ENCODE data around the gene BDP1.
A peak's percentile ranks its signal among the peaks of the same experiment; 100 is the strongest.
"Not testable (repeated sequence)": the region's sequence is repeated elsewhere in the genome, so short reads cannot be mapped to it uniquely, and the experiment has no call there.

The BDP1 gene, protein sequence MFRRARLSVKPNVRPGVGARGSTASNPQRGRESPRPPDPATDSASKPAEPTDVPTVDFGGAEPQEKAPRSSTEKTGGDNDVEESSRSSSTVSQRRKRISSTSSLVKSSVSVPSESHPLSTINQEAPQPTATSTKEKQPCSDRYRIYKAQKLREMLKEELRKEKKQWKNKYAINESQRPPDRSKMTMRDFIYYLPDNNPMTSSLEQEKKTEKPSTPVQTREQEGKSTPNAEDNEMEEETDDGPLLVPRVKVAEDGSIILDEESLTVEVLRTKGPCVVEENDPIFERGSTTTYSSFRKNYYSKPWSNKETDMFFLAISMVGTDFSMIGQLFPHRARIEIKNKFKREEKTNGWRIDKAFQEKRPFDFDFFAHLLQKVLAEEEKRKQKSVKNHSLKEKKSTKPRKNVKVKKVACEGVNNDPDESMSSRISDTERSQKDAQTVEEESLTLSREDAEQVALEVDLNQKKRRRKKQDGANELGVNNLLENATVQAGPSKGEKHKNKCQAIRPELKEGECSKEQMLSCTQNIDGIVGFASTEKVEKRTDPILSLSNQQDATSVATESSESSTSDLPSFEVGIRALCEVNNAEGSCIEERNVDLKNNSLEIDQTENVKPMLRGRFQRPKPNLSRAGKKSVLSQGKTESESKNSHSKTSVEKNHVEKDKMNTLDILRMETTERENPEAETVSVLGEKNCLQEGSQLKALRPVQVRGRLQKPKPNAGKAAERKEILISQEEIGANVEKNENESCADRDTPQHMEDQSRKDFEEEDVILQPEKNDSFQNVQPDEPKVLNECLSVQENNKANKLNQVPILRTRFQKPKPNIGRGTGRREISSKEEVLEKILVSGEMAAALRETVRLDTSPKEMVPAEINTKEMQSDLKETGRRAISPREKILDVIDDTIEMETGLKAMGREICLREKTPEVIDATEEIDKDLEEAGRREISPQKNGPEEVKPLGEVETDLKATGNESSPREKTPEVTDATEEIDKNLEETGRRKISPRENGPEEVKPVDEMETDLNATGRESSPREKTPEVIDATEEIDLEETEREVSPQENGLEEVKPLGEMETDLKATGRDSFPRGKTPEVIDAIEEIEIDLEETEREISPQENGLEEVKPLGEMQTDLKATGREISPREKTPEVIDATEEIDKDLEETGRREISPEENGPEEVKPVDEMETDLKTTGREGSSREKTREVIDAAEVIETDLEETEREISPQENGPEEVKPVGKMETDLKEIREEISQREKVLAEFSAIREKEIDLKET (N-terminal part only)

DNA sequence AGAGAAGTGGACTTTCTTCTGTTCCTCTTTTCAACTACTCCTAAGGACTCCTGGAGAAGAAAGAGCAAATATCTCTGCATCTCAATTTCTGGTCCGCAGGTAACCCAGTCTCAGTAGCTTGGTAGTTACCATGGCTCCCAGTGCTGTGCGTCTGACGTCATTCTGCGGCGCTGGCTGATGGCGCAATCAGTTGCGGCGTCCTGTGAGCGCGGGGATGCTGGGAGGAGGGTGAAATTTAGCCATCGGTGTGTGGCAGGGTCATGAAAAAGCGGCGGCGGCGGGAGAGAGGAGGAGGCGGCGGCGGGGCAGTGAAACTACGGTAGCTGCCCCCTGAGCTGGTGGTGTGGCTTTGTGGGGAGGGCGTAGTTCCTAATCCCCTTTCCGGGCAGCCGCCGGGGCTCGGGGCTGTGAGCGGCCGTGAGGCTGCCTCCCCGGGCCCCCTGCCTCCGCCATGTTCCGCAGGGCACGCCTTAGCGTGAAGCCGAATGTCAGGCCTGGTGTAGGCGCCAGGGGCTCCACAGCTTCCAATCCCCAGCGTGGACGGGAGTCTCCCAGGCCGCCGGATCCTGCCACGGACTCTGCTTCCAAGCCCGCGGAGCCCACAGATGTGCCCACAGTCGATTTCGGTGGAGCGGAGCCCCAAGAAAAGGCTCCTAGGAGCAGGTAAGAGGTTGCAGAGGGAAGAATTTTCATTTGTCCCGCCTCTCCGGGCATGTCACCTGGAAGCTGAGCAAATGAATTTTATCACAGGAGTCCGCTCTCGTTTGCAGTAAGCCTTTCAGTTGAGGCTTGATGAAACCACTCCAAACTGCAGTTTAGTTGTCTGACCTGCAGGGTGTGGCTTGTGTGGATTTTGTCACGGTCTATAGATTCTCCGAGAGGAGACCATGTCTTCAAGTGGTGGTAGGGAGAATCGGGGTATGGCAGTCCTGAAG lies at the start of gene BDP1:
Gene BDP1, plus strand, starts transcription at position 225 of the 935 bp plus-strand sequence. Its CDS starts 227 bp downstream, at position 452.
- H3K27ac Mint-ChIP-seq, result peak within 1 kb of the TSS; percentile 98
- DNase-seq, result peak; percentile 93

DNA sequence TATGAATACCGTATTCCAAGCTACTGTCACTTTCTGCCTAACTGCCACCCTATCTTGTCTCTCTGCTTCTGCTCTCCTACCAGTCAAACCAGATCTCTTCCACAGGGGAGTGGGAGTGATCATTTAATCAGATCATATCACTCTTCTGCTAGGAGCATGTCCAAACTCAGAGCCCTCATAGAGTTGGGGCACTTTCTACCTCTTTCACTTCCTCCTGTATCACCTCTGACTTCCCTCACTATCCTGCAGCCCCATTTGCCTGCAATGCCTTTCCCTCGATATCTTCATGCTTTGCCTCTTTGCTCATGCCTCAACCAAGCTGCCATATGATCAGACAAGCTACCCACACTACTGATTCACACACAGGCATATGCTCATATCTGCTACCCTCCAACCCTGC lies 45.4 kb upstream of the BDP1 start:
- H3K4me1 Mint-ChIP-seq, H3K36me3 Mint-ChIP-seq, H3K4me3 Mint-ChIP-seq, H3K9me3 Mint-ChIP-seq, DNase-seq, H3K27ac Mint-ChIP-seq: not testable (repeated sequence)
- peak in 1 of 2 donors; percentile 31 for ATAC-seq (replicated peaks)
- peaks cover 20 to 25% of the 10 kb centered on the region in 2 donors for H3K27me3 Mint-ChIP-seq

More for the DNA sequence above, at the start of gene BDP1:
- H3K4me1 Mint-ChIP-seq, result peaks cover 11 to 25% of the 10 kb centered on the region in 2 donors
- ATAC-seq (replicated peaks), result peak; percentile 94 to 97
- no peaks in the 10 kb centered on the region for H3K9me3 Mint-ChIP-seq
- H3K27me3 Mint-ChIP-seq, result peaks cover 8 to 9% of the 10 kb centered on the region in 2 donors
- H3K4me3 Mint-ChIP-seq, result peak within 1 kb of the TSS; percentile 91 to 94
- H3K36me3 Mint-ChIP-seq, result peaks cover 10 to 19% of the 10 kb centered on the region in 2 donors

DNA sequence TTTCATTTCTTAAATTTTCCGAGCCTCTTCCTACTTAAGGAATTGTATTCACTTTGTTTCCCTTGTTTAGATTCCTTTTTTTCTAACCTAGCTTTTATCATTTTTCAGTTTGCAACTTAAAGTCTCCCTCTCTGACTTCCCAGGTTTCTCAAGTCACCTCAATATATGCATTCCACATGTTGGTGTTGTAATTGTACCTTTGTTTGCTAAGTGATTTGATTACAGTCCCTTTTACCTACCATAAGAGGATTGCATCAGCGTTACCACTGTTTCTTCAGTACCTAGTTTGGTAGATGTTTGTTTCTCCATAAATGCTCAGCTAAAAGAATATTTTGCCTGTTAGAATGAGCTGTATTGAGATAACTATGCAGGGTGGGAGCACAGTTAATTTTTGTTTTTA lies 39.8 kb upstream of the BDP1 start:
- H3K4me1 Mint-ChIP-seq; H3K36me3 Mint-ChIP-seq; DNase-seq; ATAC-seq (replicated peaks); H3K4me3 Mint-ChIP-seq; H3K9me3 Mint-ChIP-seq; H3K27ac Mint-ChIP-seq: not testable (repeated sequence)
- H3K27me3 Mint-ChIP-seq, result peaks cover 32 to 37% of the 10 kb centered on the region in 2 donors

DNA sequence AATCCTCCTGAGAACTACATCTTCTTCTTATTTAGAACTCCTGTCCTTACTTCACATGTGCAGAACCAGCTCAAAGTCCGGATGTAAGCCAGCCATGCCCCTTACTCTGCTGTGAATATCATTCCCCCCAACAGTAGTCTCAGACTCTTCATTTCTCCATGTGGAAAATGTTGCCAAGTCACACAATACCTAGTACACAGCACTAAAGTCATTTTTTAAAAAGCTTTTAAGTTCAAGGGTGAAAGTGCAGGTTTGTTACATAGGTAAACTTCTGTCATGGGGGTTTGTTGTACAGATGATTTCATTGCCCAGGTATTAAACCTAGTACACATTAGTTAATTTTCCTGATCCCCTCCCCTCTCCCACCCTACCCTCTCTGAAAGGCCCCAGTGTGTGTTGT lies 37.4 kb upstream of the BDP1 start:
- not testable (repeated sequence) for H3K36me3 Mint-ChIP-seq

DNA sequence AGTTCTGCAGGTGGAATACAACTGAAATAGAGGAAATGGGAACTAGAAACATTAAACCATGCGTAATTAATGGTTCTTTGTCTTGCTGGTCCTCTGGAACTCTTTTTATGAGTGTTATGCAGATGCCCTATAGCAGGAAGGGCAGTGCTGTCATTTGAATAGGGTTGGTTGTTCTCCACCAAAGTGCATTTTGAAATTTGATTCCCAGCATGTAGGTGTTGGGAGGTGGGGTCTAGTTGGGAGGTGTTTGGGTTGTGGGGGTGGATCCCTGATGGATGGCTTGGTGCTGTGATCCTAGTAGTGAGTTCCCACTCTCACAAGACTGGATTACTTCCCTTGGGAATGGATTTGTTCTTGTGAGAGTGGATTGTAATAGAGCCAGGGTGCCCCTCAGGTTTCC lies 34.2 kb upstream of the BDP1 start:
- not testable (repeated sequence) for H3K4me3 Mint-ChIP-seq; H3K9me3 Mint-ChIP-seq; DNase-seq; H3K36me3 Mint-ChIP-seq; H3K27ac Mint-ChIP-seq; ATAC-seq (replicated peaks); H3K4me1 Mint-ChIP-seq
- peaks cover 19 to 31% of the 10 kb centered on the region in 2 donors for H3K27me3 Mint-ChIP-seq

More for the DNA sequence above, 37.4 kb upstream of the BDP1 start:
- H3K27ac Mint-ChIP-seq; H3K4me3 Mint-ChIP-seq; H3K9me3 Mint-ChIP-seq; DNase-seq; ATAC-seq (replicated peaks); H3K4me1 Mint-ChIP-seq: not testable (repeated sequence)
- peaks cover 29 to 37% of the 10 kb centered on the region in 2 donors for H3K27me3 Mint-ChIP-seq

DNA sequence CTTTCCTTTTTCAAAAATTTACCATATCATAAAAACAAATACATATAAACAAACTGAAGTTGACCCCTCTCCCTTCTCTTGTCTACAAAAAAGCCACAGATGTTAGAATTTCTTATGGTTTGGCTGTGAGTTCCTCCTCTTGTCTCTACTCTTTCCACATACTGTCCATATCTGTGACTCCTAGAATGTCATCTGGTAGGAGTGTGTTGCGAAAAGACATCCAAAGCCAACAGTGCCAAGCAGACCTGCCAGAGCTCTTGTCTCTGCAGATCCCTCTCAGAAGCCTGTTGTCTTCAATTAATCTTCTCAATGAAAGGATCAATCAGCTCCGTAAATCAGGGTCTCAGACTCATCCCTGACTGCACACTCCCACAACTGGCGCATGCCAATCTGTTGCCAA lies 31.6 kb upstream of the BDP1 start:
- DNase-seq; H3K4me1 Mint-ChIP-seq; H3K27ac Mint-ChIP-seq; H3K36me3 Mint-ChIP-seq; H3K4me3 Mint-ChIP-seq; H3K9me3 Mint-ChIP-seq; ATAC-seq (replicated peaks): not testable (repeated sequence)
- H3K27me3 Mint-ChIP-seq, result peaks cover 13 to 24% of the 10 kb centered on the region in 2 donors

DNA sequence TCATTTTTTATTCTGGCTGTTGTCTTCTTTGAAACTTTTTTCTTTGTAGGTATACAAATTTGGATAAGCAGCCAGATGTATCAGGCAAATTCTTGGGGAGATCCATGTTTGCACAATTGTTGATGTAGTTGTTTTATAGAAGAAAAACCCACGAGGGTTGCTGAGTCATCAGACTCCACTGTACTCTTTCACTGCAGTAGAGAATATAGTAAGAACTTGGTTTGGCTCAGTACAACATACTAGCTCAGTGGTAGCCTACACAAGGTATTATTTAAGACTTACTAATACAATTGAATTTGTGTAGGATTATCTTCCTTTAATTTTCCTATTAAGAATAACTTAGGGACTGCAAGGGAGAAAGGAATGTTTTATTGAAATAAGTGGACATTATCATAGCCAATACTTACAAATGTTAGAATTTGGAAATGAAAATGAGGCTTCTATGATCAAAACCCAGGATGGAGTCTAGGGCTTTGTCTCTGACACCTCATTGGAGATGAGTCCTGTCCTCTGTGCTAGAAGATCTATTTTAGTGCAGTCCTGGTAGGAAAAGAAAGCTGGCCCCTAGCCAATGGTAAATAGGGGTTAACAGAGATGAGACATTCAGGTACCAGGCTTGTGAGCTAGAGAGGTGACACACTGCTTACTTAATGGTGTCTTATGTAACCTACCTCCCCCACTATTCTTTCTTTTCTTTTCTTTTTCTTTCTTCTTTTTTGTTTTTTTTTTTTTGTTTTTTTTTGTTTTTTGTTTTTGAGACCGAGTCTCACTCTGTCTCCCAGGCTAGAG lies 28.6 kb upstream of the BDP1 start:
- not testable (repeated sequence) for H3K27ac Mint-ChIP-seq; H3K4me1 Mint-ChIP-seq; ATAC-seq (replicated peaks); H3K9me3 Mint-ChIP-seq; DNase-seq; H3K36me3 Mint-ChIP-seq; H3K4me3 Mint-ChIP-seq
- peaks cover 13 to 30% of the 10 kb centered on the region in 2 donors for H3K27me3 Mint-ChIP-seq

DNA sequence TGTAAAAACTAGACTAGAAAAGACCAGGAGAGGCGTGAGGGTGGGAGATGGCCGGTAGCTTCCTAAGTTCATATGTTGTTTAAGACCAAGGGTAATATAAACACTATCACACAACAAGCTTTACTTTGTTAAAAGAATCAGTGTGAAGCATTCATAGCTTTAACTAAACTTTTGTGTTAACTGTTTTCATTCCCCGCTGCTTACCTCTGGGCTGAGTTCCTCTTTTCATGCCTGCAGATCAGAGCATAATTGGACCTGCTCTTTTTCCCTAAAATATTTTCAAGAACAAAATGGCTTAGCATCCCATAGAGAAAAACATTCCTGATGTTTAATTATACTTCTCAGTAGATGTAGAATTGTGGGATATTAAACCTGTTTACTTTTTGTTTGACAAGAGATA lies 23.0 kb upstream of the BDP1 start:
- not testable (repeated sequence) for H3K4me3 Mint-ChIP-seq; ATAC-seq (replicated peaks); H3K9me3 Mint-ChIP-seq; H3K4me1 Mint-ChIP-seq; H3K27ac Mint-ChIP-seq; H3K36me3 Mint-ChIP-seq; DNase-seq
- peaks cover 11 to 12% of the 10 kb centered on the region in 2 donors for H3K27me3 Mint-ChIP-seq

DNA sequence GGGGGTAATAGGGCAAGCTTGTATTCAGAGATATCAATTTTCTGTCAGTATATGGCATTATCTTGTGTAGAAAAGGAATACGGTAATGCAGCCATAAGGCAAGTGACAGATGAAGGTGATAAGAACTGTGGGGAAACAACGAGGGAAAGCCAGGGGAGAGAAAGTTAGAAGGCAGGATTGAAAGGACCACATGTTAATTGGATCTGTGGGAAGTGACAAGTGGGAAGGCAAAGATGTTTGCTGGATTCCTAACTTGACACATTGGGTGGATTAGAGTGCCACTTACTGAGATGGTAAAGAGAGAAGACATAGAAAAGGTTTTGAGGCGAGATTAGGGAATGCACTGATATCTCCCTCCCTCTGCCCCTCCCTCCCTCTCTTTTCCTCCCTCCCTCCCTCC lies 20.6 kb upstream of the BDP1 start:
- H3K27me3 Mint-ChIP-seq; ATAC-seq (replicated peaks); H3K9me3 Mint-ChIP-seq; H3K4me3 Mint-ChIP-seq; H3K4me1 Mint-ChIP-seq; H3K36me3 Mint-ChIP-seq; H3K27ac Mint-ChIP-seq; DNase-seq: not testable (repeated sequence)

DNA sequence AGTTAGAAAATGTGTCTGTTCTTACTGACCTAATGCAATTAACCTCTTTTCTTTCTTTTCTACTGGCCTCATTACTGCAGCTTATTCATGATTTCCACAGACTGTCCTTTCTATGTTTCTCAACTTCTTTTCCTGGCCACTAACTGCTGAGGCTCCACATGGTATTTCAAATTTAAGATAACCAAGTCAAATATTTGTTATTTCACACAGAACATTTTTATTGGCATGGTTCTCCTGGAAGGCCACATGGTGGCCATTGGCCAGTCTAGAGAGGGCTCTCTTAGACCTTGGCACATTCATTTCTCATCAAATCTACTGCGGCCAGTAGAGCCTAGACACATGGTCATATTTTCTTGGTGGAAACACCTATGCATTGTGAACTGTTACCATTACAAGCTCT lies 13.9 kb upstream of the BDP1 start:
- not testable (repeated sequence) for H3K36me3 Mint-ChIP-seq; ATAC-seq (replicated peaks); H3K27ac Mint-ChIP-seq; H3K4me3 Mint-ChIP-seq; H3K9me3 Mint-ChIP-seq; H3K4me1 Mint-ChIP-seq; DNase-seq
- H3K27me3 Mint-ChIP-seq, result peaks cover 9 to 20% of the 10 kb centered on the region in 2 donors

DNA sequence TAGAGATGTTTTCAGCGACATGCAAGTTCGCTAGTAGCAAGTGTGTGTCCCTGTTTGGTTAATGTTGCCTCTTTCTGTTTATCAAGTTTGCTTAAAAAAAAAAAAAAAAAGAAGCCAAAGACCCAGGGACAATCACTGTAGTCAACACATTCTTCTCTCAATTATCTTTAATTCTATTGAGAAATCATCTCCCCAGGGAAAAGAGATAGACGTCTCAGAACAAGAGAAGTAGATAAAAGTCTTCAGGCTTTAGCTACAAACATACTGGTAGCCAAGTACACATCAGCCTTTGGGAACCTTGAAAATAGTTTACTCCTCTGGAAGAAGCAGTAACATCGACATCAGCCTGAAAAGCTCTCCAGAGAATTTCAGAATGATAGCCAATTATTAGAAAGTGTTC lies 11.6 kb upstream of the BDP1 start:
- peaks cover 14 to 17% of the 10 kb centered on the region in 2 donors for H3K27me3 Mint-ChIP-seq
- DNase-seq; H3K4me3 Mint-ChIP-seq; H3K36me3 Mint-ChIP-seq; H3K4me1 Mint-ChIP-seq; H3K27ac Mint-ChIP-seq; ATAC-seq (replicated peaks); H3K9me3 Mint-ChIP-seq: not testable (repeated sequence)

DNA sequence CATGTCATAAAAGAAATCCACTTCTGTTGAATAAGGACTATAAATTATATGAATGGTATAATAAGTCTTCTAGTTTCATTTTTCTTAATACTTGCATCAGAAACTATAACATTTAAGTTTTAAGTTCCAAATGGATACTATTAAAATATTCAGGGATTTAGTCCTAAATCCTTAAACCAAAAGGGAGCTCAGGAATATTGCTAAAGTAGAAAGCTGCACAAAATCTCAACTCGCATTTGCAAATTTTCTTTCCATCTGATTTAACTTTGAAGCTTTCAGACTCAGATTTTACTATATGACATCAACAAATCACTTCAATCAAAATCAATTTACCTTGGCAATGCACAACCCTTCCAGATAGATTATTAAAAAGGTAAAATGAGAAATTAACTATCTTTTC lies 10.4 kb upstream of the BDP1 start:
- DNase-seq; H3K27ac Mint-ChIP-seq; H3K4me1 Mint-ChIP-seq; H3K4me3 Mint-ChIP-seq; H3K36me3 Mint-ChIP-seq; H3K9me3 Mint-ChIP-seq; ATAC-seq (replicated peaks): not testable (repeated sequence)
- peaks cover 14 to 17% of the 10 kb centered on the region in 2 donors for H3K27me3 Mint-ChIP-seq

Data from stimulated activated naive B cell treated with anti-CD40 and anti-IgM and Interleukin-4, amounts not matched to agents 10 μg/mL and 1 μg/mL and 100 μg/mL, for 72 hours (primary cell).